NCI-H187 (cell line): ENCODE measurements around the gene THG1L.
"Not testable (repeated sequence)": the region's sequence is repeated elsewhere in the genome, so short reads cannot be mapped to it uniquely, and the experiment has no call there.

Experiments used
- DNase-seq, 2 experiments: peaks; one replicate each; lab custom pipeline; 2025; lab: John Stamatoyannopoulos, UW

THG1L gene

DNA sequence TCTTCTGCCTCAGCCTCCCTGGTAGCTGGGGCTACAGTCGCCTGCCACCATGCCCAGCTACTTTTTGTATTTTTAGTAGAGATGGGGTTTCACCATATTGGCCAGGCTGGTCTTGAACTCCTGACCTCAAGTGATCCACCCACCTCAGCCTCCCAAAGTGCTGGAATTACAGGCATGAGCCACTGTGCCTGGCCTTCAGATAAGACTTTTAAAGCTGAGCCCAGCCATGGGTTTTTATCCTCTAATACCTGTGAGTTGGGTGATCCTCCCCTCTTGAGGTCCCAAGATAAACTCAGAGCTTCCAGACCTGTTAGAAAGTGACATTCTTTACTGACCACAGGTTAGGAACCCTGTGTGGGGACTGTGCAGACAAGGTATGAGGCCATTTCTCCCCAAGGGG is 3.4 kb upstream of the THG1L start:
- DNase-seq = not testable (repeated sequence)

DNA sequence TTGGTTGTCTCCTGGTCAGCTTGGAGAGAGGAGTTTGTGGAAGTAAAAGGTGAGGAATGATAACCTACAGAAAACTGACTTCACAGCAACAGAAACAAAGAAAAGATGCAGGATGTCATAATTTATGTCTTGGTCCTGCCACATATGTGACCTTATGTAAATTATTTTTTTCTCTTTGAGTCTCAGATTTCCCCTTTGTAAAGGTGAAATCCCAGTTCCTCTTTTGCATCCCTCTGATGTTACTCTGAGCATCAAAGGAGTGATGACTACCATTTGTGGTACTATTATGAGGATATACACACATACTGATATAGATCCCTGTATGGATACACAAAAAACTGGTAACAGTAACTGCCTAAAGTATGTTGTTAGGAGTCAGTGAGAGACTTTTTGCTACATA is 1.4 kb upstream of the THG1L start:
- no peak for DNase-seq

DNA sequence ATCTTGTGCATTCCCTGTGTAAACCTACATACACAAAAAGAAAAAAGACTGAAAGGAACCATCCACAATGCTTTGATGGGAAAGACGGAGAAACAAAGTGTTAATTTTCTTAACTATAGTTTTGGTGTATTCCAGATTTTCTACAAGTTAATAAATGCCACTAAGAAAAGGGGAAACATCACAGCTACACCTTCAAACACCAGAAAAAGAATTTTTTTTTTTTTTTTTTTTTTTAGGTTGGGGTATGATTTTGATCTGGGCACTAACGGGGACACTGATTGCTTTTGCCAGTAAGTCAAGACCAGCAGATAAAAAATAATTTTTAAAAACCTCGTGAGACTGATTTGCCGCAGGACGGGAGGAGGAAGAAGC is 334 bp upstream of the THG1L start:
- DNase-seq = no peak

DNA sequence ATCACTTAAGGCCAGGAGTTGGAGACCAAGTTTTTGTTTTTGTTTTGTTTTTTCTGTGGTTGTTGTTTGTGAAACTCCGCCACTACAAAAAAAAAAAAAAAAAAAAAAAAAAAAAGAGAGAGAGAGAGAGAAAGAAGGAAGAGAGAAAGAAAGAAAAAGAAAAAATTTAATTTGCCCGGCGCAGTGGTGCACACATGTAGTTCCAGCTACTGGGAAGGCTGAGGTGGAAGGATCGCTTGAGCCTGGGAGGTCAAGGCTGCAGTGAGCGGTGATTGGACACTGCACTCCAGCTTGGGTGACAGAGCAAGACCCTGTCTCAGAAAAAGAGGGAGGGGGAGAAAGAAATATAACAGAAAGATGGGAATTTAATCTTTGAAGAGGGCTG is 902 bp downstream of the THG1L start:
- DNase-seq = no peak

DNA sequence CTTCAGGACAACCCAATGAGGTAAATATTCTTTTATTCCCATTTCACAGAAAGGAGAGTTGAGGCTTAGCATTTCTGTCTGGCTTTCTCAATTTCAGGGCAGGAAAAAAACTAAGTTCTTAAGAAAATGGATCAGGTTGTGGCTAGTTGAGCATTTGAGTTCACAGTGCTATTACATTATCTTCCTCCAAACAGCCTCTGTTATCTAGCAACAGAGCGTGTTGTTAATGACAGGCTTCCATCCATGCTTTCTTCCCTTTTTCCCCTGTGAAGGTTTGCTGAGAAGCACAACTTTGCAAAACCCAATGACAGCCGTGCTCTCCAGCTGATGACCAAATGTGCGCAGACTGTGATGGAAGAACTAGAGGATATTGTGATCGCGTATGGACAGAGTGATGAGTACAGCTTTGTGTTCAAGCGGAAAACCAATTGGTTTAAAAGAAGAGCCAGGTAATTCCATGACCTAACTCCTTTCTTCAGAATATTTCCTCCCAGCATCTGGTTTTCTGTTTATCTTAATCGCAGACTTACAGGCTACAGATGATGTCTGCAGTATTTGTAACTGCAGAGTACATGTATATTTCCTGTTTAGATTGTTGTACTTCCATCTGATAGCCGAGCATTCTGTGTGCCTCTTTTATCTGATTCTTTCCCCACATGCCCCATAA is 1.5 kb downstream of the THG1L start:
- no peak for DNase-seq

DNA sequence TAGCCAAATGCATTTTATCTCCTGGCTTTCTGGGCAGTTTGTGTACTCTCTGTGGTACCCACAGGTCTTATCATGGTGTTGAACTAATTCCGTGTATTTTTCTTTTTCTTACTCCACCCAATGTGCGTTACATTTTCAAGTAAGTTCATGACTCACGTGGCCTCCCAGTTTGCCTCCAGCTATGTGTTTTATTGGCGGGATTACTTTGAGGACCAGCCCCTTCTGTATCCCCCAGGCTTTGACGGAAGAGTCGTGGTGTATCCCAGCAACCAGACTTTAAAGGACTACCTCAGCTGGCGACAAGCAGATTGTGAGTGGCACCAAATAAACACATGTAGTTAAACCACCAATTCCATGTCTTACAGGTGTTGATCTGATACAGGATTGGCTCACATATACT is 3.2 kb downstream of the THG1L start:
- DNase-seq = no peak

DNA sequence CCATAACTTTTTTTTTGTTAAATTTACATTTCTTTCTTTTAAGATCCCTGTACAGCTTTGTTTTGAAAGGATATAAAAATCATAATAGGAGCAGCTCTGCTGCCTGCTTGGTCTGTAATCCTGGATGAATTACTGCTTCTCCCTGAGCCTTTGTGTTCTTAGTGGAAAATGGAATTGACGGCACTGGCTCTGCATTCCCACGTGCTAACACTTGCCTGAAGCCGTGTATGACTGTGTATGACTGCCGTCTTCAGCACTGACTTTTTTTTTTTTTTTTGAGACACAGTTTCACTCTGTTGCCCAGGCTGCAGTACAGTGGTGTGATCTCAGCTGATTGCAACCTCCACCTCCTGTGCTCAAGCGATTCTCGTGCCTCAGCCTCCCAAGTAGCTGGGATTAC is 4.8 kb downstream of the THG1L start:
- DNase-seq = no peak

DNA sequence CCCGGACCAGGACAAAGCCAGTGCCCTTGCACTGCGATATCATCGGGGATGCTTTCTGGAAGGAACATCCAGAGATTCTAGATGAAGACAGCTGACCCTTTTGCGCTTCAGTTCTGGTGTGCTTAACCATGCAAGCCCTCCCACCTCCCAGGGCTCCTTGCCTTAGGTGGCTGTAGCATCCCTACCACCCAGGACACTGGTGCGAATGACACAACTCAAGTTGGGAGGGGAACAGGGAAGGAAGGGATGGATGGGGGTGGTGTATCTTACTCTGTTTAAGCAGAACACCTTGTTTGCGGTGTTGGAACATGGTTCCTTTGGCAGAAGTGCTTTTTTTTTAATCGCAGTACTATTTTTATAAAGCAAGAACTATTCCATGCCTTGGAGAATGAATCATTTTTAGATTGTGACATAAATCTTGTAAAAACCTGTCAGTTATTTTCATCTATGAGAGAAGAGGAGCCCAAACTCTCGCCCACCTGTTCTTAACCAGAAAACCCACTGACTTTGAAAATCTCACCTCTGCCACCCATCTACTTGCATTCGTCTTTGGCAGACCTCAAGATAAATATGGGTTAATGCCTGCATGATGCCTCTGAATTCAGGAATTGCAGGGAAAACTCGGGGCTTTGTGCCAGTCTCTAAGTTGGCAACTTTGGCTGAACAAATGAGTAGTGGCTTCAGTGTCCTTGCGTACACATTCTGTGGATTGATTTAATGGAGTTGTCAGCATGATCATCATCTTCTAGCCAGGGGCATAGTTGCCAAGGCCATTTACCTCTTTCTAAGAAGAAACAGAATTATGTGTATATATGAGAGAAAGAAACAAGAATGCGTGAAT is 8.4 kb downstream of the THG1L start:
- no peak for DNase-seq

DNA sequence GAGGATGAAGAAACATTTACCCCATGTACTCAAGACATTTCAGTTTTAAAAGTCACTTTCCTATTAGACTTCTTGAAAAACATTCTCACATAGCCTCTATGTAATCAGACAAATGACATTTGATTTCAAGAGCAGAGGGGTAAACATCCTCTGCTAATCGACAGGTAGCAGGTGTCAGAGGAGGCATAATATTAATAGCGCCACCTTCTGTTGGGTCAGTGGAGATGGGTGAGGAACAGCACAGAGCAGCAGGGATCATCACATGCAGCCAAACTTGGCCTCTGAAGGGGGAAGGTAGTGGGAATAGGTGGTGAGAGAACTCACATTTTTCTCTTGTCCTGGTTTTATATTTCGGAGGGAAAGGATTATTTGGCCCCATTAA is 9.0 kb downstream of the THG1L start:
- DNase-seq = no peak

DNA sequence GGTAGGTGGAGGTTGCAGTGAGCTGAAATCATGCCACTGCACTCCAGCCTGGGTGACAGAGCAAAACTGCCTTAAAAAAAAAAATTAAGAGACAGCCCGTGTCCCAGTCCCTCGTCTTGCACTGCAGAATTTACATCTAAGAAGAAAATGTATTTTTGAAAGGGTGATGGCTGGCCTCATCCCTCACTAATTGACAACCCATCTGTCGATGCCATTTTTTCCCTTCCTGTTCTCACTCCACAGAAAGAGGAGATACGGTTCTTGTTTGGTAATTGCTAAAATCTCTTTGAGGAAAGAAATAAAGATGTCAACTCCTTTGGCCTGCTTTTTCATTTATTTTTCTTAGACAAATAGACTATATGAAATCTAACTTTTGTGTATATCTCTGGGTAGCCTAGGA is 9.9 kb downstream of the THG1L start:
- no peak for DNase-seq

DNA sequence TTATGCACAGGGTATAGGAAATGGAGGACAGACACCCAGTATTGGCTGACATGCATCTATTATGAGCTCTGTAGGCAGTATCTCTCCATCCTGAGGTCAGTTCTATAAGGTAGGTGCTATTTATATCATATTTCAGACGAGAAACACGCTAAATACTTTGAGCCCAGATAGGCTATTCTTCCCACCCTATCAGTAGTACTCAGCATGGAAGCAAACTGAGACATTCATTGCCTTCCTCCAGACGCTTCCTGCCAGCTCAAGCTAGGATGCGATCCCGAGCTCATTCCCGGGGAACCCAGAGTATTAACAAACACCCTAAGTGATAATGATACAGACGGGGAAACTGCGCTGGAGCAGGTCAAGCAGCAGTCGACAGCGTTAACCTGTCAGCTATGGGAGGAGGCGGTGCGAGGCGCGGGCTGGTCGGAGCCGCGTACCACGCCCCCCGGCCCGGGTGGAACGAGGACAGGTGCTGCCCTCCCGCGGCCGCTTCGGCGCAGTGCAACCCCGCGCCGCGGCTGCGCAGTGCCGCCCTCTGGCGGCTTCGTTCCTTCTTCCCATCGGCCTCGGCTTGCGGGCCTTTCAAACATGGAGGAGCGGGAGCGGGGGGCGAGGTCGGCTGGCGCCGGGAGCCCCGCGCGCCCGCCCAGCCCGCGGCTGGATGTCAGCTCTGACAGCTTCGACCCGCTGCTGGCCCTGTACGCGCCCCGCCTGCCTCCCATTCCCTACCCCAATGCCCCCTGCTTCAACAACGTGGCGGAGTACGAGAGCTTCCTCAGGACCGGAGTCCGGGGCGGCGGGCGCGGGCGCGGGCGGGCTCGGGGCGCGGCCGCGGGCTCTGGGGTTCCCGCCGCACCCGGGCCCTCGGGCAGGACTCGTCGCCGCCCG is 12.2 kb downstream of the THG1L start, which contains the start of gene LSM11:
TSS of gene LSM11 (plus strand) at position 550 of the 888 bp plus-strand sequence. CDS start at position 589, 39 bp downstream.
- DNase-seq = peak; percentile 69 to 80

DNA sequence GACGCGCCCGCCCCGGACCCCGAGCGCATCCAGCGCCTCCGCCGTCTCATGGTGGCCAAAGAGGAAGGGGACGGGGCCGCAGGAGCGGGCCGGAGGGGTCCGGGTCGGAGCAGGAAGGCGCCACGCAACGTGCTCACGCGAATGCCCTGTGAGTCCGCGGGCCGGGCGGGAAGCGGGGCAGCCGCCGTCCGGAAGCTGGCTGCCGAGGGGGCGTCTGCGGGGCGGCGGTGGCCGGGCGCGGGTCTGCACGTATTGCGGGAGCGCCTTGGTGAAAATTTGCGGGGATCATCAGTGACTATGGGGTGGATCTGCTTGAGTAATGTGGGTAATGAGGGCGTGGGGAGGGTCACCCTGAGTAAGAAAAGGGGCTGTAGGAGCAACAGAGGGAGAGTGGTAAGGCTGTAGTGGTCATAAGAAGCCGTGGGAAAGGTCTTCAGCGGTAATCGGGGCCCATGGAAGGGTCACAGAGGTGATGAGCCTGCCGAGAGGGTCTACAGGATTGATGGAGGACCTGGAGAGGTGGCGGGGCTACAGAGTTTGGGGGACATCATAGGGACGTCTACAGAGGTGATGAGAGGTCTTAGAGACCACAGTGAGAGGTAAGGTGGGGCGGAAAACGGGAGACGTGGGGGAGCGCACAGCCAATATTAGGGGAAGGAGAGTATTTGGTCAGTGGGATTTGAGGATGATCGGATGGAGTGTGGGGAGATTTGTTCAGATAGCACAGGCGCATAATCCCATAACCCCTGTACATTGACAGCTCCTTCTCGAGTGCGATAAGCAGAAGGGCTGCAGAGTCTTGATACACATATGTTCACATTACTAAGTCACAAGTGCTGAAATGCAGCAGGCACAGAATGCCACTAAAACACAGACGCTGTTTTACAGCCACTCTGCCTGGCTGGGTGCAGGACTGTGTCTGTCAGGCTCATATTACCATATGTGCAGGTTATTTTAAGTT is 13.1 kb downstream of the THG1L start:
- no peak for DNase-seq

DNA sequence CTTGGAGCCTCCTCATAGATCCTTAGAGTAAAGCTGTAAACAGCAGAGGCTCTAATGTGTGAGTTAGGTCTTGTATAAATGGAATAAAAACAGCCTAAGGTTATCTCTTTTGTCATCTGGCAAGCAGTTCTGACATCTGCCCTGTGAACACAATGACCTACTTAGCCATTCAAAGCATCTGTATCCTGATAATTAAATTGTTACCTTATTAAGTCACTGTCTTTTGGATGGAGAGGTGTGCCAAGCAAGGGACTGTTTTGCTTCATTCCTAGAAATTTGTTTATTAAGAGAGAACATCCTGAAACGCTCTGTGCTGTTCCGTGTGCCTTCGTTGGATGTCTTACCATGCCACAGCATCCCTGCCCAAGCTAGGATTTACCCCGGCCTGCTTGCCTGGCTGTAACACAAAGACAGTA is 13.8 kb downstream of the THG1L start:
- DNase-seq = no peak

DNA sequence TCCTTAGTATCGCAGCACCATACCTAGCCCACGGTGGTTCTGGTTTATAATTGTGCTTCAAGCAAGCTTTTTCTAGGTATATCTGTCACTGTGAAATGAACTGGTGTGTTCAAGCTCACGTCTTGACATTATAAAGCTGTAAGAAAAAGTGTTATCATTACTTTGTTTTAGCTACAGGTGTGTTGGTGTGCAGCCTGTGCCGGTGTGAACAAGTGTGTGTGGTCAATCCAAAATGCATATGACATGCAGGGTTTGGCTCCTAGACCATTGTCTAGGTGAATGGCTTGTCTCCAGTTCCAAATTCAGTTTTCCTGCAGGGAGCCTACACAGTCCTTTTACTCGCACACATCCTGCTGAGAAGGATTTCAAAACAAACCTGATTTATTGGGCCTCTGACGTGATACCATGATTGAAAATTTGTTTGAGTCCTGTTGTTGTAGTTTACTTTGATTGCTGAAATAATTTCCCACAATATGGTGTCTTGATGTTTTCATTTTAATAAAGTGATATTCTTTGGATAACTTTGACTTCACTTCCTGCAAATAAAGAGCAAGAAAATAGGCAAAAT is 16.0 kb downstream of the THG1L start:
- no peak for DNase-seq

DNA sequence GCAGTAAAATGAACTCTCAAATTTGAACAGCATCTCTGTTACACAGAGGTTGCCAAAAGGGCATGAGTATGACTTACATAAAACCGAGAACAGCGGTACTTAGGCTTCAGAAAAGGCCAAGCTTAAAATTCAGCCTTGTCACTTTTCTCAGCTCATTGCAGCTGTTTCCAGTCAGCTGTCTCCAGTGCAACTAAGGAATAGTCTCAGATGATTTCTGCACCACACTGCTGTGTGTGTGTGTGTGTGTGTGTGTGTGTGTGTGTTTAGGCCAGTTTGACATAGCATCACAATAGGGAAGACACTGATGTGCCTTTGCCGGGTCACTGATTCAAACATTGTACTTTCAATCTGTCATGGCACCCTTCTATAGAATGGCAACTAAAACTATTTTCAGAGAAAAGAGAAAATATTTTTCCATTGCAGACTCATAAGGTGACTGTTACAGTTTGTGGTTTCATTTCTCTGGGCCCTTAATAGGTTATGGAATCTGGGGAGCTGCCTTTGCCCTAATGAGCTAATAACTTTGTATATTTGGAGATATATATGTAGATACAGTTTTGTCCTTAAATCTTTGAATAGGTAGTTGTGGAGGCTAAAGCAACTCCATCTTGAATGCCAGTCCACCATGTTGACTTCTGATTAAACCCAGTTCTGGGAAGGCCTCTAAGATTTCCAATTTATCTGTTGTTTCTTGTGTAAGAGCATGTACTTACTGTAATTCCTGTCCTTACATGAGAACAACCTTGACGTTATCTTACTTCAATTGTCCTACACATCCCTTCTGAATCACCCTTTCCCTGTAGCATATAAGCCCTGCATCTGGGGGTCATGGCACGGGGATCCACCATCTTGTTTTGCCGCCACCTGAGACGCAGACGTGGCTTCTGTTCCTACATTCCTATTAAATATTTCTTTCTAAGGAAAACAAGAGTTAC is 16.8 kb downstream of the THG1L start:
- DNase-seq = no peak

DNA sequence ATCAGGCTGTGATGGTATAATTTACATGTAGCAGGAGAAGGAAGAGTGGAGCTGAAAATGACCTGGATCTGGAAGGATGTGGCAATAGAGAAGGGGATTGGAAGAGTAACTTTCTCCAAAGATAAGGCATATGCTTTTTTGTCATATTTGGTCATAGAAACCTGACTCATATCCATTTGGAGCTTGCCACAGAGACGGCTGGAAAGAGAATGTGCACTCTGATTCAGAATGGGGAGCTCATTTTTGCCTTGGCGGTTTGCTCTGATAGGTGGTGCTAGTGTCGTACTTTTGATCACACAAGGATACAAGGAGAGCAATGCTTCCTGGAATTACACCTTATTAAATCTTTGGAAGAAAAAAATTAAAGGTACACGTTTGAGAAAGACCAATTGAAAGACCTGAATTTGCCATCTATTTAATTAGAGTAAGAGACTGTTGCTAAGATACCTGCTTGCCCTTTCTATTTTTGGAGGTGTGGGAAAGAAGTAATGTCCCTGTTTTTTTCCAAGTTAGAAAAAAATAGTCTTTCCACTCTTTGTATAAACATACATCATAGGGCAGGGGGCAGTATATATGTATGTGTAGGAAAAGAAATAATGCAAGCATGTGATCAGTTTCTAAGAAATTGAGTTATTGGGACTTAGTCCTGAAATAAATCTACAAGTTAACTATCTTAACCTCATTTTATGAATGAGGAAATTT is 17.7 kb downstream of the THG1L start:
- DNase-seq = no peak

DNA sequence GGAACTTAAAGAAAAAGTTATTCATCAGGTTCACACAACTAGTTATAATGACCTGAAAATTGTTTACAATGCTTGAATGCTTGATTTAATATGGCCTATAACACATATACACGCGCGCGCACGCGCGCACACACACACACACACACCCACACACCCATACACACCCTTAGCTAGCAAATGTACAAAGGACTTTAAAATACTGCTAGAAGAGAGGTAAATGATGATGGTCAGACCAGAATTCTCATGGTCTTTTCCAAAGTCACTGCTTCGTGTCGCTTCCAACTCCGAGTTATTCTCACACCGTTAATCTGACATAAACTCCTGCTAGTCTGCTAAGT is 18.2 kb downstream of the THG1L start:
- DNase-seq = no peak

DNA sequence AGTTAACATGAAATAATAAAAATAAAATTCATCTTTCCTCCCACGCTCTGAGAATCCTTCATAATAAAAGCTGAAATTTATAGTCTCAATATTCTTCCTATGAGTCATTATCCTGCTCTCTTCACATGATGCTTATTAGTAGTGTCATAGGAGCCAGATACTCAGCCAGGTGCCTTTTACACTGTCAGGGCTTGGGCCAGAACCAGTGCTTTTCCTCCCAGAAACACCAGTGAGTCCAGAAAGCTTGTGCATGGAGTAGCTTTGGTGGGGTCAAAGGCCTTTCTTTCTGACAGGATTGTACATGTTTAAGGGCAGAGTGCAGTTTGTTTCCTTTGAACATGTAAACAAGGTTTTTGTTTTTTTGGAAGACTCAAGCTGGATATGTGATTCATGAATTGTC is 19.1 kb downstream of the THG1L start:
- no peak for DNase-seq

DNA sequence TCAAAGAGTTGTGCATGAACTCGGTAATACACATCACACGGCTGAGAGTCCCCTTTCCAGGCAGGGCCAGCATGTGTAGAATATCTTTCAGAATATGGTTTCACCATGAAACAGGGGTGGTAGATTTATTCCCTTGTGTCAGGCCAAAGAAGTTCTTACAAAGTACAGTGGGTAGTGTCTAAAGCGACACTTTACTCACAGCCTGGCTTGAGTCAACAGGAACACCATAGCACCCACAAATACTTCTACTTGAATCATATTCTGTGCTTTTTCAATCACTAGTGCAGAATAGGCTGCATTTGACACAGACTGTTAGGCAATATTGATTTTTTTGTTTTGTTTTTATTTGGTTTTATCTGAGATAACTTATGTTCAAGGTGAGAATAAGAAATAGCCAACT is 24.9 kb downstream of the THG1L start:
- DNase-seq = no peak

DNA sequence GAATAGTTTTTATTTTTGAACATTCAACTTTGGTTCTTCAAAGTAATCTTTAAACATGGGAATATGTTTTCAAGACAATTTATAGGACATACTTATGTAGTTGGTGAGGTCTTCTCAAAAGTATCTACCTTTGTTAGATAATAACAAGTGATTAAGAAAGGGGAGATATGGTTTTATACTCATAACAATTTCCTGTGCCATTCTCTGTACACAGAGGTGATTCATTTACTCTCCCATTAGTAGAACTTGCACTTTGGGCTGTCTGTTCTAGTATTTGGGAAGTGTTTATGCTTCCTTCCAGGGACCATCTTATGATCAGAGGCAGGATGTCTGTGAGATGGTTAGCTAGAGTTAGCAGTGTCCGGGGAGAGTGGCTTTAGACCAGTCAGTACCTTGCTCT is 27.5 kb downstream of the THG1L start:
- no peak for DNase-seq
